Upper lobe of right lung (tissue), 1 donor: ENCODE results near the gene APOA5. TPM values are rescaled to one million over a fixed set of nuclear protein-coding genes. Genes with fewer than 3 reads are reported as not detected.
A peak's percentile ranks its signal among the peaks of the same experiment; 100 is the strongest.
"Not testable (repeated sequence)": the region's sequence is repeated elsewhere in the genome, so short reads cannot be mapped to it uniquely, and the experiment has no call there.

ENCODE experiments used
- ATAC-seq: fragments of 200-7000 bp; cut with Tn5 transposase; one replicate; pipeline ENCODE4 v1.9.1; 2020; ENCODE audit warnings: mild to moderate bottlenecking, moderate library complexity
- DNase-seq: peaks from one replicate; pipeline ENCODE4 v3.0.0-alpha.2; 2020
- H3K27ac ChIP-seq: fragments of 200-600 bp; one replicate; pipeline ENCODE4 v1.8.0; 2022
- H3K27me3 ChIP-seq: fragments of 200-600 bp; one replicate; pipeline ENCODE4 v1.8.0; 2022; ENCODE audit warnings: mild to moderate bottlenecking
- H3K36me3 ChIP-seq: fragments of 200-600 bp; one replicate; pipeline ENCODE4 v1.8.0; 2022
- H3K4me1 ChIP-seq: fragments of 200-600 bp; one replicate; pipeline ENCODE4 v1.8.0; 2022
- H3K4me3 ChIP-seq: fragments of 200-600 bp; one replicate; pipeline ENCODE4 v1.8.0; 2022; ENCODE audit warnings: mild to moderate bottlenecking
- H3K9me3 ChIP-seq: fragments of 200-600 bp; one replicate; pipeline ENCODE4 v1.8.0; 2022
- CTCF ChIP-seq: fragments of 200-600 bp; IDR thresholded peaks from one replicate; pipeline ENCODE4 v1.8.0; 2022; ENCODE audit warnings: antibody characterized with exemption
- intact Hi-C: fragments of 100-400 bp; cut with DNase I; formaldehyde crosslinking; loops from one replicate; pipeline ENCODE4 v1.11.0; 2022
- total RNA-seq: library from RNA; stranded (reverse); fragmentation: NEBNext Ultra II Directional; extraction: Animal tissue kit (Norgen Biotek cat#: 25700); gene quantifications from one replicate; pipeline ENCODE4 v1.2.1, GENCODE V29; 2021
- donor health status: DM: no; HTN: yes; CAD: no; lungs with severe emphysema.

Gene APOA5
- total RNA-seq, 1 donor from 2014 or later, result not detected

- intact Hi-C loops, result no loop called here
- ATAC-seq, result no peak
Observed at GRCh38 chr11:116836632-116836991, 44.9 kb upstream of the APOA5 start.

GRCh38 chr11:116835791-116836631, 44.3 kb upstream of the APOA5 start:
- peak overlapping the region; percentile 41 for H3K4me3 ChIP-seq
- intact Hi-C loops, result no loop called here
- peak; percentile 64 for TF ChIP-seq CTCF

More at GRCh38 chr11:116836632-116836991, 44.9 kb upstream of the APOA5 start:
- Histone ChIP-seq H3K4me1 (peaks cover 19% of the 10 kb centered on the region), H3K9me3 (no peaks in the 10 kb centered on the region), H3K4me3 (no peak overlapping the region), H3K27me3 (no peaks in the 10 kb centered on the region), H3K36me3 (no peaks in the 10 kb centered on the region), H3K27ac (peak overlapping the region; percentile 87)
- TF ChIP-seq CTCF, result no peak
- no peak for DNase-seq

GRCh38 chr11:116835042-116835772, 43.5 kb upstream of the APOA5 start:
- no peak for ATAC-seq
- no peaks in the 10 kb centered on the region for H3K36me3 ChIP-seq
- peaks cover 19% of the 10 kb centered on the region for H3K4me1 ChIP-seq
- DNase-seq, result no peak
- no peaks in the 10 kb centered on the region for H3K9me3 ChIP-seq
- intact Hi-C loops, result no loop called here
- H3K27ac ChIP-seq, result peak overlapping the region; percentile 87
- H3K27me3 ChIP-seq, result no peaks in the 10 kb centered on the region
- no peak for TF ChIP-seq CTCF
- H3K4me3 ChIP-seq, result peak overlapping the region; percentile 41

More at GRCh38 chr11:116835791-116836631, 44.3 kb upstream of the APOA5 start:
- peak; percentile 90 for ATAC-seq
- H3K4me1 ChIP-seq, result peaks cover 19% of the 10 kb centered on the region
- H3K27ac ChIP-seq, result peak overlapping the region; percentile 87
- H3K9me3 ChIP-seq, result no peaks in the 10 kb centered on the region
- no peaks in the 10 kb centered on the region for H3K36me3 ChIP-seq
- DNase-seq, result peak; percentile 96
- H3K27me3 ChIP-seq, result no peaks in the 10 kb centered on the region

- DNase-seq, ATAC-seq, H3K4me3 ChIP-seq, intact Hi-C loops, H3K36me3 ChIP-seq, H3K9me3 ChIP-seq, H3K27me3 ChIP-seq: not testable (repeated sequence)
- H3K27ac ChIP-seq, result peak overlapping the region; percentile 87
- peaks cover 19% of the 10 kb centered on the region for H3K4me1 ChIP-seq
Observed at GRCh38 chr11:116834535-116835041, 42.9 kb upstream of the APOA5 start.

GRCh38 chr11:116833816-116834534, 42.3 kb upstream of the APOA5 start:
- H3K36me3 ChIP-seq, result no peaks in the 10 kb centered on the region
- ATAC-seq, result no peak
- intact Hi-C loops, result no loop called here
- H3K4me3 ChIP-seq, result no peak overlapping the region
- no peak overlapping the region for H3K27ac ChIP-seq
- TF ChIP-seq CTCF, result no peak
- peaks cover 19% of the 10 kb centered on the region for H3K4me1 ChIP-seq
- H3K27me3 ChIP-seq, result no peaks in the 10 kb centered on the region
- no peak for DNase-seq
- no peaks in the 10 kb centered on the region for H3K9me3 ChIP-seq
